ENCODE measurements around the gene SGSH.

Gene SGSH

DNA sequence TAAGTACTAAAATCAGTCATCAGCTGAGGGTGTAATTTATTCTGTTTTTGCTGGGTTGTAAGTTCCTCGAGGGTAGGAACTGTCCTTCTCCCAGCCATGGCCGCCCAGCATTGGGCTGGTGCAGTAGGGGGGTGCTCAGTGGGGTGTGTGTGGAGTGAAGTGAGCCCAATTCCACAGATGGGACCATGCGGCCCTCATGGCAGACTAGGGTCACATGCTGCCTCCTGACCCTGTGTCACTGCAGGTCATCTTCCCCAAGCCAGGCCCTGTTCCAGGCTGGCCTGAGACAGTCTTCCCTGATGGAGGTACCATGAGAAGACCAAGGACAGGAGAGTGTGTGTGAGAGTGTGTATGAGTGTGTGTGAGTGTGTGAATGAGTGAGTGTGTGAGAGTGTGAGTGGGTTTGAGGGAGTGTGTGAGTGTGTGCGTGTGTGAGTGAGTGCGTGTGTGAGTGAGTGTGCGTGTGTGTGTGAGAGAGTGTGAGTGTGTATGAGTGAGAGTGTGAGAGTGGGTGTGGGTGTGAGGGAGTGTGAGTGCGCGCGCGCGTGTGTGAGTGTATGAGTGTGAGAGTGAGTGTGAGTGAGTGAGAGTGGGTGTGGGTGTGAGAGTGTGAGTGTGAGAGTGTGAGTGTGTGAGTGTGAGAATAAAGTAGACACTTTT, 3.8 kb upstream of the SGSH start:
- TF ChIP-seq ZFX (IDR thresholded peaks at IDR 0.05) (no peak), CTCF (conservative IDR thresholded peaks at IDR 0.05) (no peak)
- no peak overlapping the region for H3K27ac ChIP-seq

DNA sequence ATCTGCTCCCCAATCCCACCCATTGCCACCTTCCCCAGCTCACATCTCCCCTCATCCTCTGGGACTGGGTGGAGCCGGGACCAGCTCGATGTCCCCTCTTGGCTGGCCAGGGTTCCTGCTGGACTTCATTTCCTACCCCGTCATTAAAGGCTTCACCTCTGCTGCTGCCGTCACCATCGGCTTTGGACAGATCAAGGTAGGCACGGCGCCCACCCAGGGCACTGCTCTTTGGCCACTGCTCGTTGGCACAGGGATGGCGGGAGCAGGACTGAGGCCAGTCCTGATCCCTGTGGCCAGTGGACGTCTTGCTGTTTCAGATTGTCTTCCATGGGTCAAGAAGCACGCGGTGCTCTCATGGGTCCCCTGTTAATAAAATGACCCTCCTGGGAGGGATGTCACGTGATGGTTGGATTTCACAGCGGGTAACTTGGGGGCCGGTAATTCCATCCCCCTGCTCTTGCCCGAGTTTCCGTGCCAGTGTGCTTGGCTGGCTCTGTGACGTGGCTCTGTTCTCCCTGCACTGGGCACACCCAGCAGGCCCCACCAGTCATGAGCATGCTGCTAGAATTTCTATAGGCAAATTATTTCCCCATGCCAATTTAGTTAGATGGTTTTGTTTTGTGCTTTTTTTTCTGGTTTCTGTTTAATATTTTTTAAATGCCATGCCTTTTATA, 3.1 kb upstream of the SGSH start:
- no peak overlapping the region for H3K27ac ChIP-seq
- no peak for TF ChIP-seq CTCF (conservative IDR thresholded peaks at IDR 0.05)
- TF ChIP-seq ZFX (IDR thresholded peaks at IDR 0.05) = no peak

GRCh38 chr17:80222376-80223141, 2.4 kb upstream of the SGSH start:
- TF ChIP-seq CTCF (conservative IDR thresholded peaks at IDR 0.05) = no peak
- no peak for TF ChIP-seq ZFX (IDR thresholded peaks at IDR 0.05)
- no peak overlapping the region for H3K27ac ChIP-seq

GRCh38 chr17:80221351-80222105, 1.4 kb upstream of the SGSH start:
- H3K27ac ChIP-seq = no peak overlapping the region; the same call in 1 of the 2 replicates
- TF ChIP-seq CTCF (conservative IDR thresholded peaks at IDR 0.05) (no peak), ZFX (IDR thresholded peaks at IDR 0.05) (no peak)

GRCh38 chr17:80220736-80221215, 643 bp upstream of the SGSH start:
- TF ChIP-seq ZFX (IDR thresholded peaks at IDR 0.05) = no peak
- no peak for TF ChIP-seq CTCF (conservative IDR thresholded peaks at IDR 0.05)

DNA sequence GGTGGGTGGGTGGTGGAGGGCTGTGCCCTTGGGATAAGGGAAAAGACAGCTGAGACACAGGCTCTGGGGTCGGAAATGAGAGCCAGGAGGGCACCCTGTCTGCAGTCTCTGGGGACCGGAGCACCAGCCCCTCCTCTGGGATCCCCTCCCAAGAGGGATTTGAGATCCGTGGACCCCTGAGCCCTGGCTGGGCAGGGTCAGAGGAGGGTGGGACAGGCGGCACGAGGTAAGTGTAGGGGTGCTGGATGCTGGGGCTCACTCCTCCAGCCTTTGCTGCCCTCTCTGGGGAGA, 425 bp downstream of the SGSH start:
- TF ChIP-seq CTCF (conservative IDR thresholded peaks at IDR 0.05) (no peak), ZFX (IDR thresholded peaks at IDR 0.05) (0 out of 2 replicates have a peak, but pooled peaks have one; percentile 3)
- peak overlapping the region; percentile 99 for H3K27ac ChIP-seq

More at GRCh38 chr17:80220736-80221215, 643 bp upstream of the SGSH start:
- peak overlapping the region; percentile 99 for H3K27ac ChIP-seq
